Adrenal gland (tissue), 5 donors: ENCODE data around the gene TBC1D21.

Source experiments
- POLR2A ChIP-seq, 2 donors: fragments of 450-650 bp; IDR thresholded peaks; one replicate each; pipeline ENCODE4 v1.6.1; 2017; ENCODE audit warnings: antibody characterized with exemption in 2 of 2, mild to moderate bottlenecking in 2 of 2, moderate library complexity in 1 of 2
- TF ChIP-seq, protein P1 (sequence below), 6 experiments: fragments of 450-650 bp in 4 of 6; fragments of 200-600 bp in 2 of 6; sonication (generic) in 1 of 6; IDR thresholded peaks; 1 replicate in 5 of 6; 2 replicates in 1 of 6; pipeline versions ENCODE4 v1.5.1 to v1.8.0; 2016 to 2021; ENCODE audit warnings: antibody characterized with exemption in 6 of 6, mild to moderate bottlenecking in 2 of 6, moderate library complexity in 1 of 6
- donor health status: DM: no; HTN: no; CAD: no.

DNA sequence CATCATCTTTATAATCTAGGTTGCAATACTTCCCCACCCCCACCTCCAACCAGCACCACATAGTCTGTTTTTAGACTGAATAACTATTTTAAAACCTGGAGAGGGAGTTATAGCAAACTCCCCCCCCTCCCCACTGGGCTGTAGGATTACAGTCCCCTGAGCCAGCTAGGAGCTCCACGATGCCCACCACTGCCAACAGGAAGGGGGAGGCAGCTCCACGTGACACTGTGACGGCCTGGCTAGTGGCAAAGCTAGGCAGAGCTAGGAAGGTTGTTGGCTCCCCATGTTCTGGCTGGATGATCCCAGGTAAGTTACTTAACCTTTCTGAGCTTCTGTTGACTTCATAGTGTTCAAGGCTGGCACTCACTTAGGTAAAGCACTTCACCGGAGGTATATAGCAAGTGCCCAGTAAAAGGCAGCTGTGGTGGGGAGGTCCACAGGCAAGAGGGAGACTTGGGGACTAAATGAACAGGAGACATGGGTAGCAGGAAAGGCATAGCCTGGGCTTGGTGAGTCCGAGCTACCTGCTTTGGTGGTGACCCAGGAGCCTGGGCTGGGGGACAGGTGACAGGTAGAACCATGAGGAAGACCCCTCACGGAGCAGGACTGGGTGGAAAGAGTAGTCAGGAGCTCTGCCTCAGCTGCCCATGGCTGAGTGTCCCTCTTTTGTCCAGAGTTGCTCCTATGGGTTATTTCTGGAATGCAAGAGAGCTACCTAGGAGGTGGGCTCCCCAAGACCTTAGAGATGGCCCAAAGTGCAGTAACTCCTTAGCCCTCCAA, 4.0 kb upstream of the TBC1D21 start:
- TF ChIP-seq, protein P1, sequence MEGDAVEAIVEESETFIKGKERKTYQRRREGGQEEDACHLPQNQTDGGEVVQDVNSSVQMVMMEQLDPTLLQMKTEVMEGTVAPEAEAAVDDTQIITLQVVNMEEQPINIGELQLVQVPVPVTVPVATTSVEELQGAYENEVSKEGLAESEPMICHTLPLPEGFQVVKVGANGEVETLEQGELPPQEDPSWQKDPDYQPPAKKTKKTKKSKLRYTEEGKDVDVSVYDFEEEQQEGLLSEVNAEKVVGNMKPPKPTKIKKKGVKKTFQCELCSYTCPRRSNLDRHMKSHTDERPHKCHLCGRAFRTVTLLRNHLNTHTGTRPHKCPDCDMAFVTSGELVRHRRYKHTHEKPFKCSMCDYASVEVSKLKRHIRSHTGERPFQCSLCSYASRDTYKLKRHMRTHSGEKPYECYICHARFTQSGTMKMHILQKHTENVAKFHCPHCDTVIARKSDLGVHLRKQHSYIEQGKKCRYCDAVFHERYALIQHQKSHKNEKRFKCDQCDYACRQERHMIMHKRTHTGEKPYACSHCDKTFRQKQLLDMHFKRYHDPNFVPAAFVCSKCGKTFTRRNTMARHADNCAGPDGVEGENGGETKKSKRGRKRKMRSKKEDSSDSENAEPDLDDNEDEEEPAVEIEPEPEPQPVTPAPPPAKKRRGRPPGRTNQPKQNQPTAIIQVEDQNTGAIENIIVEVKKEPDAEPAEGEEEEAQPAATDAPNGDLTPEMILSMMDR (IDR thresholded peaks at IDR 0.05): no peak
- no peak for TF ChIP-seq POLR2A (IDR thresholded peaks at IDR 0.05)
